Measurements from ENCODE around the gene ANKRD13C.

DNA sequence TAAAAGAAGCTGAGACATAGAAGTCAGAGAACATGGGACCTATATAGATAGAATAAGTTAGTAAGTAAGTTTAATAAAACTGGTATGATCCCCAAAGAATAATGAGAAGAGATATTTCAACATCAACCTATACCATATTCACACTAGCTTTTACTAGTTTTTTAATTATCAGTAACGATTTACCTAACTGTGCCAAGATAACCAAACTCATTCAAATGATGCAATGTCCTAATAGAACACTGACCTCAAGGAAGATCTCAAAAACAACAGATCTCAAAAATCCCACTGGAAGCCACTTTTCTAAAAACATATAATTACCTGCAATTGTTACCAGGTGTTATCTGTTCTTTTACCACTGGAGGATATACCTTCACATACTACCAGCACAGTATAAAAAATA lies 38.7 kb downstream of the ANKRD13C start:
- TF ChIP-seq REST (IDR thresholded peaks at IDR 0.05; ENCODE audit: low read depth) (no peak), TEAD4 (IDR thresholded peaks at IDR 0.05) (no peak)

Data from Ishikawa (cell line).